GOT3 (cell line): ENCODE data around the gene SUN1.
"Not testable (repeated sequence)": the region's sequence is repeated elsewhere in the genome, so short reads cannot be mapped to it uniquely, and the experiment has no call there.

ENCODE experiments used
- DNase-seq: peaks from one replicate; lab custom pipeline; 2025; ENCODE audit warnings: mixed read lengths; lab: John Stamatoyannopoulos, UW

SUN1 gene

GRCh38 chr7:907158-907980 is 75.1 kb downstream of the SUN1 start:
- DNase-seq: no peak

GRCh38 chr7:908159-908581 is 75.9 kb downstream of the SUN1 start:
- DNase-seq: no peak

GRCh38 chr7:908591-909357 is 76.5 kb downstream of the SUN1 start:
- not testable (repeated sequence) for DNase-seq

GRCh38 chr7:909358-910329 is 77.4 kb downstream of the SUN1 start:
- no peak for DNase-seq

GRCh38 chr7:910441-910861 is 78.2 kb downstream of the SUN1 start:
- DNase-seq: no peak

- DNase-seq: no peak
Observed at GRCh38 chr7:910931-911431, 78.7 kb downstream of the SUN1 start.

GRCh38 chr7:911791-912480 is 79.7 kb downstream of the SUN1 start:
- DNase-seq: no peak

- DNase-seq: no peak
Observed at GRCh38 chr7:913736-914520, 81.7 kb downstream of the SUN1 start.

- no peak for DNase-seq
Observed at GRCh38 chr7:914521-915194, 82.4 kb downstream of the SUN1 start.

- no peak for DNase-seq
Observed at GRCh38 chr7:915291-916218, 83.3 kb downstream of the SUN1 start.

GRCh38 chr7:916291-916941 is 84.1 kb downstream of the SUN1 start:
- no peak for DNase-seq

GRCh38 chr7:917255-918117 is 85.2 kb downstream of the SUN1 start:
- DNase-seq: no peak

GRCh38 chr7:918118-918425 is 85.8 kb downstream of the SUN1 start:
- no peak for DNase-seq

- no peak for DNase-seq
Observed at GRCh38 chr7:918441-919113, 86.3 kb downstream of the SUN1 start.

- DNase-seq: no peak
Observed at GRCh38 chr7:919114-919442, 86.8 kb downstream of the SUN1 start.

GRCh38 chr7:919924-920341 is 87.7 kb downstream of the SUN1 start:
- no peak for DNase-seq
